Measurements from ENCODE around the gene KCNQ4. TPM values are rescaled to one million over a fixed set of nuclear protein-coding genes. Genes with fewer than 3 reads are reported as not detected.
A peak's percentile ranks its signal among the peaks of the same experiment; 100 is the strongest.

The KCNQ4 gene
- total RNA-seq, 2 donors from 2014 or later = 0.45 to 1.5 TPM

- Mint-ChIP-seq H3K27ac (no peak overlapping the region), H3K36me3 (ENCODE audit: low read depth) (no peaks in the 10 kb centered on the region), H3K9me3 (no peaks in the 10 kb centered on the region), H3K4me1 (peaks cover 11% of the 10 kb centered on the region), H3K4me3 (no peak overlapping the region), H3K27me3 (no peaks in the 10 kb centered on the region)
- no peak for ATAC-seq (replicated peaks)
Measured at GRCh38 chr1:40823345-40823744, 39.8 kb downstream of the KCNQ4 start.

DNA sequence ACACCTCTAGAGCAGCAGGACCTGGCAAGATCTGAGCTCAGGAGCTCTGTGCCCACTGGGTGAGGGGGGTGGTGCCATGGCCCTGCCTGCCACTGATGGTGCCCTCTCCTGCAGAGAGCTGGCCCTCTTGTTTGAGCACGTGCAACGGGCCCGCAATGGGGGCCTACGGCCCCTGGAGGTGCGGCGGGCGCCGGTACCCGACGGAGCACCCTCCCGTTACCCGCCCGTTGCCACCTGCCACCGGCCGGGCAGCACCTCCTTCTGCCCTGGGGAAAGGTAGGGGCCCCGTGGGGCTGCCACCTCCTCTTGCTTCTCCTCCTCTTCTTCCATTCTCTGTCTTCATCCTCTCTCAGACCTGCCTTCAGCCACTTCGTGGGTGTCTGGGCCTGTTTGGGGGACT lies 40.4 kb downstream of the KCNQ4 start:
- no peaks in the 10 kb centered on the region for H3K9me3 Mint-ChIP-seq
- no peak overlapping the region for H3K27ac Mint-ChIP-seq
- H3K4me3 Mint-ChIP-seq = no peak overlapping the region
- ATAC-seq (replicated peaks) = no peak
- no peaks in the 10 kb centered on the region for H3K27me3 Mint-ChIP-seq
- H3K36me3 Mint-ChIP-seq (ENCODE audit: low read depth) = no peaks in the 10 kb centered on the region
- H3K4me1 Mint-ChIP-seq = peaks cover 11% of the 10 kb centered on the region

DNA sequence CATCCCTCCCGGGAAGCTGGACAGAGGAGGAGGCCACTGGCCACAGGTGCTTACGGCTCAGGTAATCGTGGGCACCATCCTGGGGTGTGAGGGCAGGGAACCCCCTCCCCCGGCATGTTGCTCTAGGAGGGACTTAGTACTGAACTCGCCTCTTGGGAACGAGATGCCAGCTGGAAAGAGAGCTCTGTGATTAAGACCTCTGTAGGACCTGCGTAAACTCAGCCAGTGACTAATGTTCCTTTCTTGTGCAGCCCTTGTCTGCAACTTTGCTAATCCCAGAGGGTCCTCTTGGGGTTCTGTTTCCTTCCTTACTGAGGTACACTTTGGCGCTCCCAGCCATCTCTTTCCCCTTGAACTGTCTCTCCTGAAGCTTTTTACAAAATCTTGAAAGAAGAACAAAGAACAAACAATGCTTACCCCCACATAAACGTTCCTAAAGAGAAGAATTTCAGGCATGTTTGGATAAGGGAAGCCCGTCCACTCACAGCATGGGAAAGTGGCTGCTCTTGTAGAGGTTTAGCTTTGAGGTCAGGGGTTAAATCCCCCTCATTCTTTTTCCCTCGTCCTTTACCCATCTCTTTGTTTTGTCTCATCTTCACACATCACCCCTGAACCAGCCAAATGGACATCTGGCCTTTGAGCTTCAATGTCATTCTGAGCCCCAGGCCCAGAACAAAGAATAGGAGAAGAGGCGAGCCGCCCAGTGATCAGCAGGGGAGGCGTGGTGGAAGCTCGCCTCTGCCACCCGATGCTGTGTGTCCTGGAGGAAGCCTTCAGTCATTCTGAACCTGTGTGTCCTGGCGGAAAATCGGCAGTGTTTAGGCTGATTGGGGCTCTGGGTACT lies 41.2 kb downstream of the KCNQ4 start:
- H3K27ac Mint-ChIP-seq = peak overlapping the region; percentile 64

GRCh38 chr1:40825435-40825788 lies 41.8 kb downstream of the KCNQ4 start:
- H3K27me3 Mint-ChIP-seq = no peaks in the 10 kb centered on the region
- peaks cover 11% of the 10 kb centered on the region for H3K4me1 Mint-ChIP-seq
- no peaks in the 10 kb centered on the region for H3K36me3 Mint-ChIP-seq (ENCODE audit: low read depth)
- peak overlapping the region; percentile 15 for H3K4me3 Mint-ChIP-seq
- no peaks in the 10 kb centered on the region for H3K9me3 Mint-ChIP-seq
- ATAC-seq (replicated peaks) = peak; percentile 87
- H3K27ac Mint-ChIP-seq = peak overlapping the region; percentile 64

More for the DNA sequence above, 41.2 kb downstream of the KCNQ4 start:
- no peak for ATAC-seq (replicated peaks)
- Mint-ChIP-seq H3K4me3 (peak overlapping the region; percentile 15), H3K9me3 (no peaks in the 10 kb centered on the region), H3K27me3 (no peaks in the 10 kb centered on the region), H3K4me1 (peaks cover 11% of the 10 kb centered on the region), H3K36me3 (ENCODE audit: low read depth) (no peaks in the 10 kb centered on the region)

GRCh38 chr1:40825996-40826395 lies 42.4 kb downstream of the KCNQ4 start:
- Mint-ChIP-seq H3K36me3 (ENCODE audit: low read depth) (no peaks in the 10 kb centered on the region), H3K4me3 (no peak overlapping the region), H3K27me3 (no peaks in the 10 kb centered on the region), H3K27ac (peak overlapping the region; percentile 72), H3K9me3 (no peaks in the 10 kb centered on the region), H3K4me1 (peaks cover 11% of the 10 kb centered on the region)
- ATAC-seq (replicated peaks) = no peak

DNA sequence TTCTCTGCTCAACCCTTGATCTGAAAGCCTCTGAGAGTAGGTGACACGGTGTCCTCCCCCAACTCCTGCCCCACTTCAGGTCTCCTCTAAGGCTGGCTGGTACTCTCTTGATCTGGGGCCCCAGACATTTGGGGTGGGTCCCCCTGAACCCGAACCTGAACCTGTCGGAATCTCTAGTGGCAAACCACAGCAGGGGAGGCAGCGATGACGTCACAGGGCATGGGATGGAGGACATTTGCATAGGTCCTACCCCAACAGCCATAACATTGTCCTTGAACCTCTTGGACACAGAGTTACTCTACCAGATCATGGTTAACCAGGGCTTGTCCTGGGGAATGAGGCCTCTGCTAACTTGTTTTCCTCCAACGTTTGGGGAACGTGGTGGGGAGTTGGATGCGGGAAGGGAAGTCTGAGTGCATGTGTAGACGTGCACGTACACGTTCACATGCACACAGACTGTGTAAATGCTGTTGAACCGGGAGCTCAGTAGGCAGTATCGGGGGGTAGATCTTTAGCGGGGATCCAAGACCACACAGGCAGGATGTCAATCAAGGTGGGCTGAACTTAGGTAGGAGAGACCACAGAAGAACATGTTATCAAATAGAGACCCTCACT lies 46.2 kb downstream of the KCNQ4 start:
- no peak overlapping the region for H3K27ac Mint-ChIP-seq
- H3K36me3 Mint-ChIP-seq (ENCODE audit: low read depth) = no peaks in the 10 kb centered on the region
- no peaks in the 10 kb centered on the region for H3K9me3 Mint-ChIP-seq
- ATAC-seq (replicated peaks) = no peak
- no peaks in the 10 kb centered on the region for H3K27me3 Mint-ChIP-seq
- peaks cover 11% of the 10 kb centered on the region for H3K4me1 Mint-ChIP-seq
- H3K4me3 Mint-ChIP-seq = no peak overlapping the region

- Mint-ChIP-seq H3K4me3 (no peak overlapping the region), H3K9me3 (no peaks in the 10 kb centered on the region), H3K27ac (no peak overlapping the region), H3K27me3 (no peaks in the 10 kb centered on the region), H3K4me1 (peaks cover 5% of the 10 kb centered on the region), H3K36me3 (ENCODE audit: low read depth) (no peaks in the 10 kb centered on the region)
- no peak for ATAC-seq (replicated peaks)
Measured at GRCh38 chr1:40830419-40830943, 46.9 kb downstream of the KCNQ4 start.

- no peak for ATAC-seq (replicated peaks)
- H3K27ac Mint-ChIP-seq = no peak overlapping the region
- H3K36me3 Mint-ChIP-seq (ENCODE audit: low read depth) = no peaks in the 10 kb centered on the region
- H3K27me3 Mint-ChIP-seq = no peaks in the 10 kb centered on the region
- H3K9me3 Mint-ChIP-seq = no peaks in the 10 kb centered on the region
- no peak overlapping the region for H3K4me3 Mint-ChIP-seq
- peaks cover 3% of the 10 kb centered on the region for H3K4me1 Mint-ChIP-seq
Measured at GRCh38 chr1:40831001-40831732, 47.6 kb downstream of the KCNQ4 start.

DNA sequence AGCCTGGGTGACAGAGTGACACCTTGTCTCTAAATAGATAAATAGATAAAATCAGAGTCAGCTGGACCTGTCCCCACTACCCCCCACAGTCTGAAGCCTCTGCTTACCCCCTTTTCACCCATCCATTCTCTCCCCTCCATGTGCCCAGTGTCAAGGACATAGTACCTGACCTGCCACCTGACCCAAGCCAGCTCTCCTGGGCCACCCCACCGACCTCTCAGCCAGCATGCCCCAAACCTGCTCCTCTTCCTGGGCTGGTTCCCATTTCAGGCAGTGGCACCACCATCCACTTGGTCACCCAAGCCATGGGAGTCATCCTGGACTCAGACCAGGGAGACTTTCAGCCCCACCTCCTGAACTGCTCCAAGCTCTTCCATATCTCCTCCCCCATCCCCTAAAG lies 50.4 kb downstream of the KCNQ4 start:
- H3K9me3 Mint-ChIP-seq = no peaks in the 10 kb centered on the region
- no peaks in the 10 kb centered on the region for H3K36me3 Mint-ChIP-seq (ENCODE audit: low read depth)
- ATAC-seq (replicated peaks) = no peak
- no peak overlapping the region for H3K4me3 Mint-ChIP-seq
- H3K27ac Mint-ChIP-seq = no peak overlapping the region
- H3K4me1 Mint-ChIP-seq = no peaks in the 10 kb centered on the region
- no peaks in the 10 kb centered on the region for H3K27me3 Mint-ChIP-seq

GRCh38 chr1:40834968-40835545 lies 51.5 kb downstream of the KCNQ4 start:
- no peak overlapping the region for H3K4me3 Mint-ChIP-seq

DNA sequence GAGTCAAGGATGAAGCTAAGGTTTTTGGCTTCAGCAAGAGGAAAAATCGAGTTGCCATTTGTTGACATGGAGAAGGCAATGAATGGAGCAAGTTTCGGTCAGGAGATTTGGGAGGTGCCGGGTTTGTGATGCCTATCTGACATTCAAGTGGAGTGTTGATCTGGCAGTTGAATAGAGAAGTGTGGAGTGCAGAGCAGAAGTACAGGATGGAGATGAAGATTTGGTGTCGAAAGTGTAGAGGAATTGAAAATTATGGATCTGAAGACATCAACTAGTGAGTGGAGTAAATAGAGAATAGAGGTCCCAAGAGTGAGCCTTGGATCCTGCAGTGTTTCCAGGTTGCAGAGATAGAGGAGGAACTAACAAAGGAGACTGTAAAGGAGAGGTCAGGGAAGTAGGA lies 52.7 kb downstream of the KCNQ4 start:
- Mint-ChIP-seq H3K4me3 (no peak overlapping the region), H3K27ac (no peak overlapping the region), H3K27me3 (no peaks in the 10 kb centered on the region), H3K36me3 (ENCODE audit: low read depth) (no peaks in the 10 kb centered on the region), H3K4me1 (no peaks in the 10 kb centered on the region), H3K9me3 (no peaks in the 10 kb centered on the region)
- ATAC-seq (replicated peaks) = no peak

More at GRCh38 chr1:40834968-40835545, 51.5 kb downstream of the KCNQ4 start:
- Mint-ChIP-seq H3K27me3 (no peaks in the 10 kb centered on the region), H3K4me1 (no peaks in the 10 kb centered on the region), H3K36me3 (ENCODE audit: low read depth) (no peaks in the 10 kb centered on the region), H3K9me3 (no peaks in the 10 kb centered on the region), H3K27ac (peak overlapping the region; percentile 60)
- ATAC-seq (replicated peaks) = no peak

DNA sequence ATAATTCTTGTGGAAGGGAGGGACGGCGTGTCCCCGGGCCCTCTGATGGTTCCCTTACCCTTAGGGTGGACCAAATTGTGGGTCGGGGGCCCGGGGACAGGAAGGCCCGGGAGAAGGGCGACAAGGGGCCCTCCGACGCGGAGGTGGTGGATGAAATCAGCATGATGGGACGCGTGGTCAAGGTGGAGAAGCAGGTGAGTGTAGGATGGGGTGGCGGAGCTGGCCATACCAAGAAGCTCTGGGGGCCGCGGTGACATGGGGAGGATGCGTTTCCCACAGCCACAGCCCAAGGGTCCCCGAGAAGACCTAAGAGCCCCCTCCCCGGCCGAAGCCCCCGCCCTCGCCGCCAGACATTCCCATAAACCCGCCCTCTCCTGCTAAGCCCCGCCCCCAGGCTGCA lies 54.0 kb downstream of the KCNQ4 start:
- Mint-ChIP-seq H3K27me3 (no peaks in the 10 kb centered on the region), H3K36me3 (ENCODE audit: low read depth) (no peaks in the 10 kb centered on the region), H3K4me1 (no peaks in the 10 kb centered on the region), H3K27ac (no peak overlapping the region), H3K9me3 (no peaks in the 10 kb centered on the region), H3K4me3 (no peak overlapping the region)
- ATAC-seq (replicated peaks) = no peak

DNA sequence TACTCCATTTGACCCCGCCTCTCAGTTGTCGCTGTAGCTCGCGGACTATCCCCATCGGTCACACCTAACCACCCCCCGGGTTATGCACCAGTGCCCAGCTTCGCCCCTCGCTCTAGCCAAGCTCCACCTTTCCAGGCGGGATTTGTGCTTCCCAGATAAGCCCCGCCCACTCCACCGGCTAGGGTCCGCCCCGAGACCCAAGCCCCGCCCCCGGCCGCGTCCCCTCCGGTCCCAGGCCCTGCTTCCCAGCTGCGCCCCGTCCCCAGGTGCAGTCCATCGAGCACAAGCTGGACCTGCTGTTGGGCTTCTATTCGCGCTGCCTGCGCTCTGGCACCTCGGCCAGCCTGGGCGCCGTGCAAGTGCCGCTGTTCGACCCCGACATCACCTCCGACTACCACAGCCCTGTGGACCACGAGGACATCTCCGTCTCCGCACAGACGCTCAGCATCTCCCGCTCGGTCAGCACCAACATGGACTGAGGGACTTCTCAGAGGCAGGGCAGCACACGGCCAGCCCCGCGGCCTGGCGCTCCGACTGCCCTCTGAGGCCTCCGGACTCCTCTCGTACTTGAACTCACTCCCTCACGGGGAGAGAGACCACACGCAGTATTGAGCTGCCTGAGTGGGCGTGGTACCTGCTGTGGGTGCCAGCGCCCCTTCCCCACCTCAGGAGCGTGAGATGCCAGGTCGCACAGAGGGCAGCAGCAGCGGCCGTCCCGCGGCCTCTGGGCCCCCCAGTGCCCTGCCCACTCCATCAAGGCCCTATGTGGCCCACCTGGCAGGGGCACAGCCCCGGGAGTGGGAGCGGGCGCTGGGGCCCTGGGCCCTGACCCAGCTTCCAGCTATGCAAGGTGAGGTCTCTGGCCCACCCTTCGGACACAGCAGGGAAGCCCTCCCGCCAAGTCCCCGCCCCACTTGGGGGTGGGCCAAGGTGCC lies 54.7 kb downstream of the KCNQ4 start:
- Mint-ChIP-seq H3K36me3 (ENCODE audit: low read depth) (no peaks in the 10 kb centered on the region), H3K27ac (no peak overlapping the region), H3K27me3 (no peaks in the 10 kb centered on the region), H3K4me1 (no peaks in the 10 kb centered on the region), H3K4me3 (no peak overlapping the region), H3K9me3 (no peaks in the 10 kb centered on the region)
- ATAC-seq (replicated peaks) = no peak

Measured in activated T-helper 17 cell treated with anti-CD3 and anti-CD28 coated beads, Interleukin-2, amount 50 U/mL, for 72 hours (primary cell).